ENCODE results near the gene MAPK14.

DNA sequence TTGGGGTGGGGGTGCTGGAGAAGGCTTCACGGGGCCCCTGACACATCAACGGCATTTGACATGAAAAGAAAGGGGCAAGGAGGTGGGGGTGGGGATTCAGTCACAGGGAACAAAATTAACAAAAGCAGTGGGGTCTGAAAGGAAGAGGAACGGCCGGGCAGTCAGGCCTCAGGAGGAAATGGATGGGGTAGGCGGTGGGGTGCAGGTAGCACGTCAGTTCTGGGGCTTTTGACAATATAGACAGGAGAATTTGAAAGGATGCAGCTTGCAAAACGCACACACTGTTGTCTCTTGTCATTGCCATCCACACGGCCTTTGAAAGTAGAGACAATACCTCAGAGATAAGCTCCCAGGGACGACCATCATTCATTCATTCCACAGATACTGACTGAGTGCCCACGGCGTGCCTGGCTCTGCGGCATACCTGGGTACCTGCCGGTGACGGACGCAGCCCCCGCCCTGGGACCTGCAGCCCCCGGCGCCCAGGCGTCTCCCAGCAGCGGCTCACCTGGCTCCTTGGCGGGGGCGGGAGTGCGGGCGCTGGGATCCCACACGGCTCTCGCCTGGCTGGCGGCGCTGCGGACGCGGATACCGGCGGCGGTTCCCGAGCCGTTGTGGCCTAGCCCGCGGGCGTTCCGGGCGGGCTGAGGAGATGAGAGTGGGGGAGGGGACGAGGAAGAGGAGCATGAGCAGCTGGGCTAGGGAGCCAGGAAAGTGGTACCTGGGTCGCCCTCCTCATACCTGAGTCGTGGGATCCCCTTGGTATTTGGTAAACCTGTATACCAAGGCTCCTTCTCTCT lies 3.4 kb upstream of the MAPK14 start, which contains the start of gene SLC26A8:
- TF ChIP-seq CTCF (IDR thresholded peaks at IDR 0.05) (no peak), POLR2A (IDR thresholded peaks at IDR 0.05) (no peak)
